Mucosa of descending colon (tissue), 3 donors: Measurements from ENCODE around the gene PCGF1. TPM values are rescaled to one million over a fixed set of nuclear protein-coding genes. Genes with fewer than 3 reads are reported as not detected.

ENCODE experiments used
- ATAC-seq: fragments of 200-7000 bp; cut with Tn5 transposase; one replicate; pipeline ENCODE4 v1.9.1; 2020; ENCODE audit warnings: mild to moderate bottlenecking, moderate library complexity
- DNase-seq, 3 donors: peaks; one replicate each; pipeline ENCODE4 v3.0.0-alpha.2; 2020
- H3K36me3 ChIP-seq: fragments of 200-600 bp; one replicate; pipeline ENCODE4 v1.8.0; 2021; ENCODE audit warnings: low read depth, mild to moderate bottlenecking
- H3K4me1 ChIP-seq: fragments of 200-600 bp; one replicate; pipeline ENCODE4 v1.8.0; 2021; ENCODE audit warnings: low read depth, mild to moderate bottlenecking
- H3K4me3 ChIP-seq: fragments of 200-600 bp; one replicate; pipeline ENCODE4 v1.8.0; 2021; ENCODE audit warnings: mild to moderate bottlenecking
- H3K9me3 ChIP-seq: fragments of 200-600 bp; one replicate; pipeline ENCODE4 v1.8.0; 2021; ENCODE audit warnings: mild to moderate bottlenecking
- CTCF ChIP-seq: fragments of 200-600 bp; IDR thresholded peaks from one replicate; pipeline ENCODE4 v1.8.0; 2022; ENCODE audit warnings: antibody characterized with exemption, mild to moderate bottlenecking
- intact Hi-C, 2 donors: fragments of 100-400 bp; cut with DNase I in 1 of 2; cut with micrococcal nuclease in 1 of 2; formaldehyde crosslinking; loops; one replicate each; pipeline versions ENCODE4 v1.11.0 to v1.11.1; 2022; cut with DNase I, micrococcal nuclease
- total RNA-seq, 3 donors: library from RNA; stranded (reverse); fragmentation: NEBNext Ultra II Directional in 2 of 3; extraction: Animal tissue kit (Norgen Biotek cat#: 25700) in 2 of 3; gene quantifications; one replicate each; pipeline versions ENCODE4 v1.2.1 to v1.2.4, GENCODE V29; 2021 to 2023
- donor health status: DM: no; HTN: no; CAD: no; lungs with moderate emphysema.
- donor health status: DM: no; HTN: no; CAD: no.
- donor health status: DM: no; HTN: yes; CAD: no.

PCGF1 gene
- total RNA-seq, 3 donors from 2014 or later, result 20.3 to 29.1 (median 22.3) TPM

- TF ChIP-seq CTCF, result no peak
- Histone ChIP-seq H3K9me3 (no peaks in the 10 kb centered on the region), H3K4me3 (no peak overlapping the region), H3K36me3 (no peaks in the 10 kb centered on the region), H3K4me1 (peaks cover 42% of the 10 kb centered on the region)
- ATAC-seq (no peak), DNase-seq (peak in 1 of 3 donors; percentile 4)
- intact Hi-C loops, result no loop called here
These were observed 6.9 kb downstream of the PCGF1 start for GRCh38 chr2:74500578-74500946.

- intact Hi-C loops, result no loop called here
- peaks cover 37% of the 10 kb centered on the region for H3K4me1 ChIP-seq
- no peaks in the 10 kb centered on the region for H3K36me3 ChIP-seq
- peak in 1 of 3 donors; percentile 47 for DNase-seq
- no peak overlapping the region for H3K4me3 ChIP-seq
- no peak for TF ChIP-seq CTCF
- no peak for ATAC-seq
- H3K9me3 ChIP-seq, result no peaks in the 10 kb centered on the region
These were observed 7.4 kb downstream of the PCGF1 start for GRCh38 chr2:74499940-74500577.

GRCh38 chr2:74499267-74499939 is 8.1 kb downstream of the PCGF1 start, which contains the start of gene LBX2:
Gene LBX2, minus strand, starts transcription at chr2:74499603. Its CDS starts 66 bp downstream, at chr2:74499537.
- H3K4me1 ChIP-seq, result peaks cover 33% of the 10 kb centered on the region
- H3K9me3 ChIP-seq, result no peaks in the 10 kb centered on the region
- no peak for TF ChIP-seq CTCF
- H3K36me3 ChIP-seq, result no peaks in the 10 kb centered on the region
- H3K4me3 ChIP-seq, result no peak within 1 kb of the TSS
- peak in 2 of 3 donors; percentile 44 to 63 for DNase-seq
- intact Hi-C loops, result no loop called here
- ATAC-seq, result peak; percentile 25

GRCh38 chr2:74498500-74499266 is 8.8 kb downstream of the PCGF1 start:
- no peak for TF ChIP-seq CTCF
- ATAC-seq (peak; percentile 41), DNase-seq (peak in 2 of 3 donors; percentile 49 to 59)
- no peaks in the 10 kb centered on the region for H3K36me3 ChIP-seq
- H3K4me1 ChIP-seq, result peaks cover 28% of the 10 kb centered on the region
- H3K9me3 ChIP-seq, result no peaks in the 10 kb centered on the region
- no peak overlapping the region for H3K4me3 ChIP-seq
- intact Hi-C loops, result no loop called here

GRCh38 chr2:74497777-74498499 is 9.6 kb downstream of the PCGF1 start:
- Histone ChIP-seq H3K9me3 (no peaks in the 10 kb centered on the region), H3K36me3 (no peaks in the 10 kb centered on the region), H3K4me1 (peaks cover 24% of the 10 kb centered on the region), H3K4me3 (no peak overlapping the region)
- intact Hi-C loops, result no loop called here
- ATAC-seq (peak; percentile 63), DNase-seq (peak in 2 of 3 donors; percentile 74)
- TF ChIP-seq CTCF, result no peak
